ENCODE results near the gene NTHL1. TPM values are rescaled to one million over a fixed set of nuclear protein-coding genes. Genes with fewer than 3 reads are reported as not detected.

Gene NTHL1
- total and polyA plus RNA-seq, 9 of the 15 experiments (the other 6 are each of a cell fraction or from before 2014, with no cell fraction given), result 1.1 to 58.8 (median 17.6) TPM

GRCh38 chr16:2003827-2004641 is 43.6 kb downstream of the NTHL1 start:
- BruUV-seq (replicated peaks), result no TSS peak
- Histone ChIP-seq H3K4me3 (no peak overlapping the region), H3K36me3 (ENCODE audit: control insufficient read depth, insufficient read depth, low read length) (peaks cover 88% of the 10 kb centered on the region; the same call in 2 of the 3 replicates), H3K4me1 (replicated peaks in 1 of 2; ENCODE audit: control insufficient read depth in 2 of 2, insufficient read depth in 2 of 2, low read length in 2 of 2) (peaks cover 20 to 94% of the 10 kb centered on the region in 2 experiments), H3K4me2 (ENCODE audit: insufficient read depth, low read length) (peak overlapping the region; percentile 34), H3K79me2 (ENCODE audit: control insufficient read depth, insufficient read depth, low read length) (peaks cover 68% of the 10 kb centered on the region), H3K9me3 (replicated peaks; ENCODE audit: control insufficient read depth, insufficient read depth, low read depth, low read length) (no peaks in the 10 kb centered on the region), H2AFZ (ENCODE audit: low read depth, low read length) (no peak overlapping the region), H3K9ac (ENCODE audit: insufficient read depth in 1 of 2, low read depth in 2 of 2, low read length in 2 of 2) (peak overlapping the region; percentile 1 to 80; a peak in 3 of 4 replicates), H3K27me3 (ENCODE audit: control insufficient read depth in 2 of 2, insufficient read depth in 2 of 2, low read length in 2 of 2) (no peaks in the 10 kb centered on the region), H3K9me1 (ENCODE audit: control insufficient read depth, insufficient read depth, low read length) (peaks cover 19% of the 10 kb centered on the region), H3K27ac (ENCODE audit: extremely low read depth, low read depth, low read length) (peak overlapping the region; percentile 47; the same call in 1 of the 3 replicates), H4K20me1 (replicated peaks; ENCODE audit: control insufficient read depth, insufficient read depth, low read length) (peaks cover 46% of the 10 kb centered on the region)
- POLR2A ChIA-PET, result interaction anchor here (0.6 to 3.0 kb wide), 18 partner anchors 9 to 512 kb away, joined by 3 to 12 read pairs (median 4); partner anchors contain the start of genes ECI1, GFER, NPW and RPS2
- peak; percentile 93 for ATAC-seq
- 16% methylated on average over 31 of the region's 36 CpGs for WGBS (ENCODE audit: insufficient coverage, low coverage, missing lambda C conversion rate)
- intact Hi-C loops (cut with micrococcal nuclease) (no loop called here), in situ Hi-C loops (cut with MboI) (no loop called here)
- peak; percentile 84 to 97 (median 91) for DNase-seq (ENCODE audit: extremely low read depth in 1 of 4, low spot score in 3 of 4)
- FAIRE-seq, result peak; percentile 96
- CTCF ChIA-PET (ENCODE audit: low intra/inter-chr PET ratio), result interaction anchor here (0.6 to 0.8 kb wide), 2 partner anchors 149 to 498 kb away, joined by 3 to 4 read pairs; no protein-coding TSS in a partner anchor
- TF ChIP-seq POU5F1 (IDR thresholded peaks at IDR 0.05; ENCODE audit: borderline replicate concordance, low read depth, low read length, partially characterized antibody) (no peak), CBX5 (IDR thresholded peaks at IDR 0.05; ENCODE audit: borderline replicate concordance, low read depth) (no peak), SMARCB1 (IDR thresholded peaks at IDR 0.05; ENCODE audit: insufficient read length, low read depth) (no peak), JUN (IDR thresholded peaks at IDR 0.05; ENCODE audit: borderline replicate concordance, low read depth, low read length) (peak; percentile 21; the same call in 1 of the 2 replicates), JUN (CRISPR knock-in tag; IDR thresholded peaks at IDR 0.05; ENCODE audit: borderline replicate concordance) (no peak), ZNF174 (CRISPR knock-in tag; IDR thresholded peaks at IDR 0.05) (no peak), ZKSCAN8 (CRISPR knock-in tag; IDR thresholded peaks at IDR 0.05) (no peak), FOSL1 (tag; conservative IDR thresholded peaks at IDR 0.05) (no peak), HNRNPLL (IDR thresholded peaks at IDR 0.05; ENCODE audit: low read depth, low read length, poor library complexity, severe bottlenecking) (no peak), ELF4 (CRISPR knock-in tag; IDR thresholded peaks at IDR 0.05) (no peak), CHD1 (IDR thresholded peaks at IDR 0.05; ENCODE audit: low read length) (no peak), TAF9B (IDR thresholded peaks at IDR 0.05; ENCODE audit: partially characterized antibody) (no peak), SRSF3 (IDR thresholded peaks at IDR 0.05; ENCODE audit: insufficient read depth, low read length) (no peak), RUNX1 (IDR thresholded peaks at IDR 0.05; ENCODE audit: low read depth) (no peak), MLLT1 (IDR thresholded peaks at IDR 0.05) (no peak), KLF1 (tag; IDR thresholded peaks at IDR 0.05) (peak; percentile 57; the same call in 1 of the 2 replicates), GTF2A2 (tag; IDR thresholded peaks at IDR 0.05) (no peak), C11orf30 (IDR thresholded peaks at IDR 0.05; ENCODE audit: low read depth) (no peak), KAT7 (CRISPR knock-in tag; IDR thresholded peaks at IDR 0.05; ENCODE audit: borderline replicate concordance) (no peak), XRCC5 (IDR thresholded peaks at IDR 0.05; ENCODE audit: low read depth, low read length) (peak; percentile 99)
- TF ChIP-seq, protein P1, sequence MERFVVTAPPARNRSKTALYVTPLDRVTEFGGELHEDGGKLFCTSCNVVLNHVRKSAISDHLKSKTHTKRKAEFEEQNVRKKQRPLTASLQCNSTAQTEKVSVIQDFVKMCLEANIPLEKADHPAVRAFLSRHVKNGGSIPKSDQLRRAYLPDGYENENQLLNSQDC (CRISPR knock-in tag; IDR thresholded peaks at IDR 0.05), result no peak

Measured in K562 (cell line).